Frontal cortex (tissue), 4 donors: ENCODE data around the gene CHMP6. TPM values are rescaled to one million over a fixed set of nuclear protein-coding genes. Genes with fewer than 3 reads are reported as not detected.

Source experiments
- DNase-seq, 2 donors: peaks; one replicate each; pipeline ENCODE4 v3.0.0; 2012; ENCODE audit warnings: low spot score in 2 of 2
- FAIRE-seq: peaks from 2 replicates; lab custom pipeline; 2012; peaks lifted over from hg19 to GRCh38; lab: Jason Lieb, UNC
- total RNA-seq: library from RNA; depleted of rRNA; stranded (reverse); fragments of >200 nt; gene quantifications from one replicate; pipeline ENCODE4 v1.2.3, GENCODE V29; 2014
- donor health status: control.
- donor health status: control.
- donor health status: control.

CHMP6 gene
- total RNA-seq, 1 donor from 2014 or later, result 10.2 TPM

DNA sequence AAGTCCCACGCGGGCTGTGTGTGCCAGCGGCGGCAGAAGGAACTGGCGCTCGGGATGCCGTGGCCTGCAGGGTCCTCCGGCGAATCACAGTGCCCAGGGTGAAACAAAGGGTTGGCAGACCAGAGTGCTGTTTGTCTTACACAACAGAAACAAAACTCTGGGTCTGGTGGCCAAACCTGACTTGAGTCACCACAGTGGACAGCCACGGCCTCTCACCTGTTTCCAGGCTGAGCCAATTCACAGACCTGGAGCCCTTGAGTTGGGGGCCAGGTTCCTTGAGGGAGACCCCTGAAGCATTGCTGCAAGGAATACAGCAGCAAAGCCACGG, 2.1 kb upstream of the CHMP6 start:
- FAIRE-seq (no peak), DNase-seq (no peak)

DNA sequence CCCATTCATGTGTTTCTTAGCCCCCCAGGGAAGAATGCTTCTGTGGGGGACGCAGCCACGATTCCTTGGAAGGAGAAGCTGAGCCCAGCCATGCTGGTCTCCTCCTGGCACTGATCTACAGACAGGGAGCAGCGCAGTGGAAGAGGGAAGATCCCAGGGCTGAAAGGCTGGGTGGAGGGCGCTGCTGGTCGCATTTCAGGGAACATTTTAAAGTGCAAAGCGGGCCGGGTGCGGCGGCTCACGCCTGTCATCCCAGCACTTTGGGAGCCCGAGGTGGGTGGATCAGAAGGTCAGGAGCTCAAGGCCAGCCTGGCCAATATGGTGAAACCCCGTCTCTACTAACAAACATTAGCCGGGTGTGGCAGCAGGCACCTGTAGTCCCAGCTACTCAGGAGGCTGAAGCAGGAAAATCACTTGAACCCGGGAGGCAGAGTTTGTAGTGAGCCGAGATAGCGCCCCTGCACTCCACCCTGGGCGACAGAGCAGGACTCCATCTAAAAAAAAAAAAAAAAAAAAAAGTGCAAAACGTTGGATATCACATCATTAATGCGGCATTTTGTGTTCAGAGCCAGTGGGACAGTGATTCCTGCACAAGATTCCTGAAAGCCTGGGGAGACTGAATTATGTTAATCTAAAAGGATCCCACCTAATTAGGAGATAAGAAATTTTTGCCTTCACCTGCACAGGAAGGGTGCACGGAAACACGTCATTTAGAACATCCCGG, 558 bp upstream of the CHMP6 start:
- DNase-seq, result no peak
- FAIRE-seq, result no peak

DNA sequence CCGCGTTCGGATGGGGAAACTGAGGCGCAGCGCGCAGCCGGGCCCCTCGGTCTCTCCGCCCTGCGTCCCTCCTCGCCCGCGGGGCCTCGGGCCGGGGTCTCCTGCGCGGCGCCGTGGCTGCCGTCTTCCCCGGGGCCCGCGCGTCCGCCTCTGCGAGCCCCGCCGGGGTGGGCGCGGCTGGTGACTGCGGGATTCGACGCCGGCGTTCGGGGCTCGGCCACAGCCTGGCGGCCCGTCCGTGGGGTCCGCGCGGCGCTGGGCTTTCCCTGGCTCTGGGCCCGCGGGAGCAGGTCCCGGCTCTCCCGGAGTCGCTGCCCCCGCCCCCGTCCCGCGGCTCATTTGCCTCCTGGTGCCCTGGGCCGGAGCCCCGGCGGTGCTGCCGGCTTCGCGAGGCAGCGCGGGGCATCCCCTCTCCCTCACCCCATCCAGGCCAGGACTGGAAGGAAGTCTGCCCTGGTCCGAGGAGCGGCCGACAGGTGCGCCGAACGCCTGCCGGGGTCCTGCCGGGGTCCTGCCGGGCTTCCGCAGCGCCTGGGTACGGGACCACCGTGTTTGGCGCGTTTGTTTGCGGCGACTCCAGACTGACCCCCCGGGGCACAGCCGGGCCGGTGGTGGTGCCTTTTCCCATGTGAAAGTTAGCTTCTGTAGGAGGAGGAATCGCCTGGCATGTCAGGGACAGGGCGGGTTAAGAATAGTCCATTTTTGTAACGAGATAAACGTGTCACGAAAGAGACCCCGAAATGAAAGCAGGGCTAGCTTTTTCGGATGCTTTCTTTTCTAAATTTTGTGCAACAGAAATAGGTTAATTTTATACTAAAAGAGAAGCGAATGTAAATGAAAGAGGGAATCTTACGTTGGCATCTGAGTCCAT, 671 bp downstream of the CHMP6 start:
- FAIRE-seq, result no peak

DNA sequence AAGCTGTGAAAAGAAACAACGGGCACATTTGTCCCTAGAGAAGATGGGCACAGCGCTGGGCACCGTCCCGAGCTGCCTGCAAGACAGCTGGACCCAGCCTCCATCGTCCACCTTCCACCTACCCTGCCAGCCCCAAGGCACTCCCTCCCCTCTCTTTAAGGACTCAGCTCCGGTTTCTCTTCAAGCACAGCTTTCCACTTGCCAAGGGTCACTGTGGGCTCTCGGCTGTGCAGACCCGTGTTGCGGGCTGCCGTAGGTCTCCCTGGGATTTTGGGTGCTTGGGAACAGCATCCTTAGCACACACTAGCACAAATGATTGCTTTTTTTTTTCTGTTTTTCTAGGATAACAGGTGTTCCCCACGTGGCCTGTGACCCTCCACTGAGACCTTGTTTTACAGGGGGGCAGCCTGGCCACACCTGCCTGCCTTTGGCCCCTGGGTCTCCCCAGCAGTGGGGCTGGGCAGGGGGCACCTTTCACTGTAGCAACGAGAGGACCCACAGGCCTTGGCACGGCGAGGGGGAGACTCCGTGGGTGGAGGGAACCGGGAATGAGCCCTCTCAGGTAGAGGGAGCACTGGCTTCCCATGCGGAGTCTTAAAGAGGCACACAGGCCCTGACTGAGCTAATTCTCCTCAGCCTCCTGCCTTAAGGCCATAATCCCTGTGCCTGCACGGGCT, 1.4 kb downstream of the CHMP6 start:
- peak; percentile 17 to 41 for DNase-seq
- no peak for FAIRE-seq

More for the DNA sequence above, 671 bp downstream of the CHMP6 start:
- DNase-seq, result peak; percentile 55 to 57

DNA sequence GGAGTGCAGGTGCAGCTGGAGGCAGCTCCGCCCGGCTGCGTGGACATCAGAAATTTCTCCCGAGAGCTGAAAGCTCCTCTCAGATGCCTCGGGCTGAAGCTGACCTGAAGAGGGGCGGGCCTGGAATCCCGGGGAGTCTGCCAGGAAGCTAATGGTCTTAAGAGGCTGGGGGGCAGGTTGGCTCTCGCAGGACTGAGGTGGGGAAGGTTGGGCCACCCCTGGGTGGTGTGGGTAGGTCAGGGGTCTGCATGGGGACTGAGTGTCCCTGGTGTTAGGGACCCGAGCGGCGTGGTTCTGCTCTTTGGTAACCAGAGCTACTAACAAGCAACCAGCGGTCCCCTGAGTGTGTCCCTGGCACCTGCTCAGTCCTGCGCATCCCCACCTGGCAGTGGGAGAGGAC, 3.5 kb downstream of the CHMP6 start:
- DNase-seq (no peak), FAIRE-seq (no peak)

DNA sequence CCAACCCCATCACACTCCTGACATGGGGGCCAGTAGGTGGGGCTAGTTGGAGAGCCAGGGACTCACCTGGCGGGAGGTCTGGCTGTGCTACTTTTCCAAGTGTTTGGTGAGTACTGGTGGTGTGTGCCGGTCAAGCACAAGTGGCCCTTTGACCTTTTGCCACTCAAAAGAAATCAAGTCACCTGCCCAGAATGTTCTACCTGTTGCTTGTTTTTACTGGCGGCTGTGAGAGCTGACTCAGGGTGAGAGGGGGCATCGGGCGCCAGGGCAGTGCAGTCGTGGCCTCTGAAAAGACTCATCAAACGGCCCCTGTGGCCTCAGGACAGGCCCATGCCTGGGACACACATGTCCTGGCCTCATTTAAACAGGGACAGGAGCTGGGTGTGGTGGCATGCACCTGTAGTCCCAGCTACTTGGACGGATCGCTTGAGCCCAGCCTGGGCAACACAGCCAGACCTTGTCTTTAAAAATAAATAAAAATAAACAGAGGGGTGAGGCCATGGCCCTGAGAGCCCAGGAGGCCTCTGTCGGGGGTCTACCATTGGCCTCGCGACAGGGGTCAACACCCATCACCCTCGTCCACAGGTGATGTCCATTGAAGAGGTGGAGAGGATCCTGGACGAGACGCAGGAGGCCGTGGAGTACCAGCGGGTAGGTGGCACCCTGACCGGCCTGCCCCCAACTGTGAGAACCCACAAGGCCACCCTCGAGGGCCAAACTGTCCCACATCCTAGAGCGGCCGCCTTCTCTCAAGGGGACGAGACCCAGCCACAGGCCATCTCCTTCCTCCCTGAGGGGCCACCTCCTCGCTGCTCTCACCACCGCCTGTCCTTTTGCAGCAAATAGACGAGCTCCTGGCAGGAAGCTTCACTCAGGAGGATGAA, 5.0 kb downstream of the CHMP6 start:
- no peak for FAIRE-seq
- peak in 1 of 2 donors; percentile 11 for DNase-seq

DNA sequence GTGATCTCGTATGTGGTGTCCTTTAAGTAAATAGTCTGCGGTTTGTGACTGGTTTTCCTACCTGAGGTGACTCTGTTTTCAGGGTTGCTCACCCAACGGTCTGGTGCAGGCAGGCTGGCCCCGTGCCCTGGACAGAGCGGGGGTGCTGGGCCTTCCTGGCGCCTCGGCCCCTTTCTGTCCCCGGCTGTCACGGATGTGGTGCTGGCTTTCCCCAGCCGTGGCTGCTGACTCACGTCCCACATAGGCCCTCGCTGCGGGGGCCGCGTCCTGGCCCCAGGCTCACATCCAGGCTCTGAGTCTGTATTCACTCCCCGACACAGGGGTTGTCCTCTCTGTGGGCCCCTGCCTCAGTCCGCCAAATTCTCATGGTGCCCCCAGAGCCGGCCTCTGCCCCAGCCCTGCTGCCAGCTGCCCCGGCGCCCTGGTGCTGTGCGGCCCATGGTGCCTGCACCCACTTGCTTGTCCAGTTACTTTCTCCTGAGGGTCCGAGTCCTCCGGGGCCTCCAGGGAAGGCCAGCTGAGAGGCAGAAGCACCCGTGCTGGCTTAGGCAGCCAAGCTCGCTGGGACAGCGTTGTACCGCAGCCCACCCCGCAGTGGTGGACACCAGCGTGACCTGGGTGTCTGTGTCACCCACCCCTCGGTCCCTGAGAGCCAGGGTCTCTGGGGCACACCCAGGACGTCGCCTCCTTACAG, 5.9 kb downstream of the CHMP6 start:
- FAIRE-seq (no peak), DNase-seq (peak in 1 of 2 donors; percentile 13)

DNA sequence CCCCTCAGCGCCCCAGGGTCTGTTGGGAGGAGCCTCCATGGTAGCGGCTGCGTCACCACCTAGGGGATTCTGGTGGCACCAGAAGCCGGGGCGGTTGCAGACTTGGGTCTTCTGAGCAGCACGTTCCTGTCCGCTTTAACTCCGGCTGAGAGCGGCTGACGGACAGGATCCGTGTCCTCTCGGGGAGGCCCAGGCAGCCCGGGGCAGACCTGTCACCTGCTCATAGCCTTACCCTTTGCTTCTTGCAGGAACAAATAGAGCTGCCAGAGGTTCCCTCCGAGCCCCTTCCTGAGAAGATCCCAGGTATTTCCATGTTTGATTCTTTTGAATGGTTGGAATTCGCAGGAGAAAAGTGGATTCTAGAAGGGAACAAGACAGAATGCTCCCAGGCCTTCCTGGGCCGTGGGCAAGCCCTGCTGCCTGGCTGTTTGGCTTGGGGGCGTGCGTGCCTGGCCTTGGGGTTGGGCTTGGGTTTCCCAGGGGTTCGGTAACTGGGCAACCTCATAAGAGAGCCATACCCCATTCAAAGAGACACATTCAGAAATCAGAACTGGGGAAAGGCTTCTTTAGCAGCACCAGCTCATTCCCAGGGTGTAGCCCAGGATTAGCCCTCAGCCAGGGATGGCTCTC, 6.6 kb downstream of the CHMP6 start:
- FAIRE-seq (no peak), DNase-seq (peak; percentile 7 to 36)

DNA sequence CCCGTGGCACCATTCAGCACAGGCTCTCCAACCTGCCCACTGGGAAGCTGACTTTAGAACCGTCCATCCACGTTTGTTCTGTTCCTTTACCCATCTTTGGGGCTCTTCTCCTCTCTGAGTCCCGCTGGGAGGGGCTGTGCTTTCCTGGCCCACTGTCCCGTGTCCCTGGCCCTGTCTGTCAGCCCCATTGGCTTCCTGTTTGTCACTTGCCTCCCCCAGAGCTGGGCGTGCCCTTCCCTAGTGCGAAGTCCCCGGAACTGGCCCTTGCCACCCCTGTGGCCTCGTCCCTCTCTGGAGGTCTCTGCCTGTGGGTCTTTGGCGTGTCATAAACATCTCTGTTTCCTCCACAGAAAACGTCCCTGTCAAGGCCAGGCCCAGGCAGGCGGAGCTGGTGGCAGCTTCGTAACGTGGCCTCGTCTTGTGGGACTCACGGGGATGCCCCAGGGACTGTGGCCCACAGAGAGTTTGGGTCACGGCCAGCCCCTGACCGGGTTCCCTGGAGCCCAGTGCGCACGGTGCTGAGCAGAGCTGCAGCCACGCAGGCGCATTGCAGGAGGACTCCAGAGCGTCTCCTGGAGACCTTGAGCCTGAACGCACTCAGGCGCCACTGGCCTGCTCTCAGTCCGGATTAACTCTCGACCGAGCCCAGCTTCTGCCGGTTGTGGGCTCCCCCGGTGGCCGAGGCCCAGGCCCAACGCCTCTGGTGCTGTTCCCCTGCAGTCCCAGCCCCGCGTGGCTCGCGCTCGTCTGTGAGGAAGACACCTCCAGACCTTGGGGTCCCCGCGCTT, 7.3 kb downstream of the CHMP6 start:
- peak; percentile 44 to 49 for DNase-seq

DNA sequence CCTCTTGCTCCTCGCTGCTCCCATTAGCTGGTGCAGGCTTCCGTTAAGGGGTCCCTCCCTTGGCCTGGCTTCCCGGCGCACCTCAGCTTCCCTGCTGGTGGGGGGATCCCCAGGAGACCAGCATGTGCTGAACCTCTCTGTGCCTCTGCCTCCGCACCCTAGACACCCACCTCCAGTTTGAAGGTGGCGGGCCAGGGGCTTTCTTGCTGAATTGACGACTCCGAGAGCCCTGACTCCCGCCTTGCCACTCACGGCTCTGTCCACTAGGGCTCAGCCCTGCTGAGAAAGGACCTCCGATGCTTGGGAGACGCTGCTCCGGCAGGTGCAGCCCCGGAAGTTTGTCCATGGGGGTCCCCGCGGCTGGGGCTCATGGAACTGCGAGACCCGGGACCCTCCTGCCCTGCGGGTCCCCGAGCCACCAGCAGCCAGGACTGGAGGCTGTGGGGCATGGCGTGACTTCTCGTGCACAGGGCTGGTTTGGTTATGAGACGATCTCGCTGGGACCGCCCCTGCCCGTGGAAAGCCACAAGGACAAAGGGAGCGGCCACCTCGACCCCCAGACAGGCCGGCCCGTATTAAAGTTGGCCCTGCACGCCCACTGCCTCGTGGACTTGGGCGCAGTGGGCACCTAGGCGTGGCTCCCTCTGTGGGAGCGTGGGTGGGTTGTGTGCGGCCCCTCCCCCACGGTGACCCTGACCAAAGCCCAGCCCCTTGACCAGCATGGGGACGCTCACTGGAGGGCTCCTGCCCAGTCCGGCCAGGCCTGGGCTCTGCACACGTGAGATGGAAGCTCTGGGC, 8.1 kb downstream of the CHMP6 start:
- DNase-seq (peak in 1 of 2 donors; percentile 20), FAIRE-seq (no peak)

More for the DNA sequence above, 7.3 kb downstream of the CHMP6 start:
- no peak for FAIRE-seq

DNA sequence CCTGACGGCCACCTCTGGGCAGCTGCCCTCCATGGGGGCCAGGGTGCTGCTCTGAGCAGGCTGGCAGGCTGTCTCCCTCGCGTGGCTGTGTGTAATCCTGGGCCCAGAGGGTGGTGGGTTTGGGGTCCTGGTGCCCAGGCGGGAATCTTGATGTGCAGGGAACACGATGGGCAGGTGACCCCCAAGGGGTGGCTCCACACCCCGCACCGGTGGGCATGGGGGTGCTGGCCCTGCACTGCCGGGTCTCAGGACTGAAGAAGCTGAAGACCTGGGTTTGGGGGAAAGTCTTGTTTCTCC, 8.6 kb downstream of the CHMP6 start:
- DNase-seq, result no peak
- no peak for FAIRE-seq

DNA sequence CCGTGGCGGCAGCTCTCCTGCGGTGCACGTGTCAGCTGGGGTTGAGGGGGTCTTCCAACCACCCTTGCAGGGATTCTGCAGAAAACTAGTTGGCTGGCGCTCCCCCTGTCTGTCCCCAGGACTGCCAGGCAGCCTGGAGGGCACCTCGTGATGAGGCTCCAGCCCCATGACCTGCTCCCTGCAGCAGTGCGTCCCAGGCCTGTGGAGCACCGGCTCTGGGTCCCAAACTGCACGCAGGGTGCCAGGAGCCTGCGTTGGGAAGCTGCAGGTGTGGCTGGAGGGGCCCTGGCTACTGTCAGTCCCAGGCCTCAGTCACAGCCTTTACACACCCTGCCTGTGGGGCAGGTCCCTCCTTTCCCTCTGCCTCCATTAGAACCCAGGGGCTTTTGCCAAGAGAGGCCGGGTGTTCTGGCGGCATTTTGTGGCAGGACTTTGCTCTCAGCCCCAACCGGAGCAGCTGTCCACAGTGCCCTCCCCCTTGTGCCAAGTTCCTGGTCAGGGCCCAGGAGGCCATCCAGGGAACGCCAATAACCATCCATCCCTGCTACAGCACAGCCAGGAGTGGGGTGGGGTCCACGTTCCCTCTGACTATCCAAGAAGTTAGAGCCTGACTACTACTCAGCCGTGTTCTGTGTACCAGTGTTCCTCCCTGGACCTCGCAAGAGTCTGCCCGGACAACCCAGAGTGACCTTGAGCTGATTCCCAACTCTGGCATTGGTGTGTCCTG, 9.2 kb downstream of the CHMP6 start:
- FAIRE-seq (no peak), DNase-seq (peak; percentile 27 to 42)

DNA sequence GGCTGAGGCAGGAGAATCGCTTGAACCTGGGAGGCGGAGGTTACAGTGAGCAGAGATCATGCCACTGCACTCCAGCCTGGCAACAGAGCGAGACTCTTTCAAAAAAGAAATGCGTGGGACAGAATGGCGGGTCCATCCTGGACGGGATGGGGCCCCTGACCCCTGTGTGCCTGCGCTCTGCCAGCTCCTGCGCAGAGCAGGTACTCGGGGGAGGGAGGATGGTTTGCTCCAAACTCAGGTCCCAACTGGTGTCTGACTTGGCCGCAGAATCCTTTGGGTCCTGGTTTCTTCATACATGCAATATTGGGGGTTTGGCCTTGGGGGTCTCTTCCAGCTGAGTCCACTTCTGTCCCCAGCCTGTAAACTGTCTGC, 10.4 kb downstream of the CHMP6 start:
- DNase-seq, result no peak
- FAIRE-seq, result no peak

DNA sequence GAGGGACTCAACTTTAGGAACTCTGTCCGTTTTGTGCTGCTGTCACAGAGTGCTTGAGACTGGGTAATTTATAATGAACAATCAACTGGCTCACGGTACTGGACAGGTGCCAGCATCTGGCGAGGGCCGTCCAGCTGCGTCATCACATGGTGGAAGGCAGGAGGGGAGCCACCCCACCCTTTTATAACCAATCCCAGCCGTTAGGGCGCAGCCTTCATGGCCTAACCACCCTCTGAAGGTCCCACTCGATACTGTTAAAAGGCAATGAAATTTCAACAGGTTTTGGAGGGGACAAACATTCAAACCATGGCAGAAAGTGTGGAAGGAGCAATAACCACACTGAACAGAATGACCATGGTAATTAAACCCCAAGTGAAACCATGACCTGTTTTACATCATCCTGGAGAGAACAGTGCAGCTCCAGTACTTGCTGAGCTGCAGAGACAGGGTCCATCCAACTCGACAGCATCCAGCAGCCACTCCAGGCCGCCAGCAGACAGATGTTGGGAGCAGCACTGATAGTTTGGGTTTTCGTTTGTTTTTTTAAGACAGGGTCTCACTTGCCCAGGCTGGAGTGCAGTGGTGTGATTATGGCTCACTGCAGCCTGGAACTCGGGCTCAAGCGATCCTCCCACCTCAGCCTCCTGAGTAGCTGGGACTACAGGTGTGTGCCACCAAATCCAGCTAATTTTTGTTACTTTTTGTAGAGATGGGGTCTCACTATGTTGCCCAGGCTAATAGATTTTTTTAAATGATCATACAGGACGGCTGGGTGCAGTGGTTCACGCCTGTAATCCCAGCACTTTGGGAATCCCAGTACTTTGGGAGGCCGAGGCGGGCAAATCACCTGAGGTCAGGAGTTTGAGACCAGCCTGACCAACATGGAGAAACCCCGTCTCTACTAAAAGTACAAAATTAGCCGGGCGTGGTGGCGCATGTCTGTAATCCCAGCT, 11.0 kb downstream of the CHMP6 start:
- FAIRE-seq (no peak), DNase-seq (peak; percentile 74 to 77)

DNA sequence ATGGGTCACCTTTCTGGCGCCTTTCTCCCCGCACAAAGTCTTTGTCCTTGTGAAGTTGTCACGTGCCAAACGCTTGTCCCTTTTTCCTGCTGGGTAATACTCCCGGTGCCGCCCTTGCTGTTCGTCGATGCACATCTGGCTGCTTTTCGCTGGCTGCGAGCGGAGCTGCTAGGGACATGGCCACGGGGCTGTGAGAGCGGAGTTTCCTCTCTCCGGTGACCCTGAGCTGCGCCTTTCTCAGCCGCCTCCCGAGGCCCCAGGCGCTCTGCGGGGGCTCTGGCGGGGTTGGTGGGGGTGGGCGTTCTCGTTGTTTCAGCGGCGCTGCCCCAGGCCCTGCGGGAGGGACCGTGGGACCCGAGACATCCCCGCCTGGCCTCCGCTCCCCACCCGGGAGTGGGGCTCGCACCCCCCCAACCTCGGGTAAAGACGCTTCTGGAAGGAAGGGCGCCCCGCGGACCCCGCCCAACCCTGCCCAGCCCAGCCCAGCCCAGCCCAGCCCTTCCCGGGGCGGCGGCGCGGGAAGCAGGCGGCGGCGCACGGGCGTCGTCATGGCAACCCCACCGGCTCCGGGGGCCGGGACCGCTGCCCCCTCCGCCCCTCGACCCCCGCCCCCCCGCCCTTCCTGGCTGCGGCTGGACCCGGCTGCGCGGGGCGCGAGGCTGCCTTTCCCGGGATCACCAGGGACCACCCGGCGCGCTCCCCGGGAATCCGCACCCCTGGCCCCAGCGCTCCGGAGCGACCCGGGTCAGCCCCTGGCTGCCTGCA, 12.3 kb downstream of the CHMP6 start:
- DNase-seq (peak; percentile 41 to 49), FAIRE-seq (no peak)
